HG02938 (cell line): ENCODE results near the gene HCFC2.
"Not testable (repeated sequence)": the region's sequence is repeated elsewhere in the genome, so short reads cannot be mapped to it uniquely, and the experiment has no call there.

Source experiments
- ATAC-seq: cut with Tn5 transposase; IDR thresholded peaks from one replicate; pipeline ENCODE4 v1.9.1; 2021; ENCODE audit warnings: mild to moderate bottlenecking, moderate library complexity; ENCODE audit not compliant: unreplicated experiment

Gene HCFC2

GRCh38 chr12:104064031-104064841 lies at the start of gene HCFC2:
HCFC2 (plus strand) TSS chr12:104064531; CDS start chr12:104064561, 30 bp downstream.
- ATAC-seq, result peak; percentile 76

GRCh38 chr12:104021862-104022261 lies 42.5 kb upstream of the HCFC2 start:
- ATAC-seq, result not testable (repeated sequence)

- ATAC-seq, result no peak
Measured at GRCh38 chr12:104022786-104023185, 41.5 kb upstream of the HCFC2 start.

GRCh38 chr12:104023710-104024109 lies 40.6 kb upstream of the HCFC2 start:
- no peak for ATAC-seq

- ATAC-seq, result no peak
Measured at GRCh38 chr12:104024348-104024747, 40.0 kb upstream of the HCFC2 start.

GRCh38 chr12:104025771-104026170 lies 38.6 kb upstream of the HCFC2 start:
- no peak for ATAC-seq

GRCh38 chr12:104026841-104027599 lies 37.3 kb upstream of the HCFC2 start:
- no peak for ATAC-seq

GRCh38 chr12:104030596-104030995 lies 33.7 kb upstream of the HCFC2 start:
- ATAC-seq, result not testable (repeated sequence)

GRCh38 chr12:104036143-104036542 lies 28.2 kb upstream of the HCFC2 start:
- ATAC-seq, result not testable (repeated sequence)

GRCh38 chr12:104039769-104040168 lies 24.6 kb upstream of the HCFC2 start:
- not testable (repeated sequence) for ATAC-seq

GRCh38 chr12:104042580-104042979 lies 21.8 kb upstream of the HCFC2 start:
- no peak for ATAC-seq

- no peak for ATAC-seq
Measured at GRCh38 chr12:104044158-104044557, 20.2 kb upstream of the HCFC2 start.

GRCh38 chr12:104046306-104046705 lies 18.0 kb upstream of the HCFC2 start:
- no peak for ATAC-seq

GRCh38 chr12:104048162-104048561 lies 16.2 kb upstream of the HCFC2 start:
- ATAC-seq, result no peak

GRCh38 chr12:104048811-104049210 lies 15.5 kb upstream of the HCFC2 start:
- no peak for ATAC-seq

- no peak for ATAC-seq
Measured at GRCh38 chr12:104049278-104049902, 14.9 kb upstream of the HCFC2 start.

GRCh38 chr12:104049903-104050356 lies 14.4 kb upstream of the HCFC2 start, which contains the start of gene GLT8D2:
GLT8D2 (minus strand) TSS chr12:104050187; CDS start chr12:104019648, 30,539 bp downstream.
- ATAC-seq, result no peak

- ATAC-seq, result no peak
Measured at GRCh38 chr12:104050436-104050835, 13.9 kb upstream of the HCFC2 start.

GRCh38 chr12:104054681-104055346 lies 9.5 kb upstream of the HCFC2 start:
- no peak for ATAC-seq

GRCh38 chr12:104055686-104056388 lies 8.5 kb upstream of the HCFC2 start:
- no peak for ATAC-seq
